ENCODE measurements around the gene EDAR.

Gene EDAR

GRCh38 chr2:108889907-108890306, 99.1 kb downstream of the EDAR start:
- TF ChIP-seq EZH2 (IDR thresholded peaks at IDR 0.05; ENCODE audit: borderline replicate concordance, low read length) (no peak), CTCF (IDR thresholded peaks at IDR 0.05; ENCODE audit: low read length) (no peak)
- Histone ChIP-seq H3K27ac (ENCODE audit: low read depth, low read length, poor library complexity, severe bottlenecking) (no peak overlapping the region), H2AFZ (ENCODE audit: low read length) (no peak overlapping the region), H3K79me2 (ENCODE audit: insufficient read depth, low read length) (no peaks in the 10 kb centered on the region), H3K9me3 (ENCODE audit: low read length) (no peaks in the 10 kb centered on the region; the same call in 1 of the 2 replicates), H3K9me2 (ENCODE audit: low read depth, low read length) (no peaks in the 10 kb centered on the region), H4K20me1 (ENCODE audit: insufficient read depth, low read length) (no peaks in the 10 kb centered on the region), H3K9ac (ENCODE audit: low read length) (no peak overlapping the region), H3K4me2 (ENCODE audit: low read length) (no peak overlapping the region), H3K36me3 (ENCODE audit: insufficient read depth, low read length) (no peaks in the 10 kb centered on the region), H3F3A (ENCODE audit: insufficient read depth, low read length) (no peaks in the 10 kb centered on the region), H3K4me3 (ENCODE audit: low read depth, low read length, poor library complexity, severe bottlenecking) (no peak overlapping the region), H3K4me1 (ENCODE audit: insufficient read depth, low read length, severe bottlenecking) (no peaks in the 10 kb centered on the region), H3K27me3 (ENCODE audit: insufficient read depth, low read length) (no peaks in the 10 kb centered on the region)

GRCh38 chr2:108884619-108885018, 104.4 kb downstream of the EDAR start:
- H3K9me2 ChIP-seq (ENCODE audit: low read depth, low read length) = no peaks in the 10 kb centered on the region
- no peak overlapping the region for H3K4me2 ChIP-seq (ENCODE audit: low read length)
- H3K9me3 ChIP-seq (ENCODE audit: low read length) = no peaks in the 10 kb centered on the region; the same call in 1 of the 2 replicates
- H3K4me1 ChIP-seq (ENCODE audit: insufficient read depth, low read length, severe bottlenecking) = no peaks in the 10 kb centered on the region
- no peaks in the 10 kb centered on the region for H3K27me3 ChIP-seq (ENCODE audit: insufficient read depth, low read length)
- H3F3A ChIP-seq (ENCODE audit: insufficient read depth, low read length) = no peaks in the 10 kb centered on the region
- H3K79me2 ChIP-seq (ENCODE audit: insufficient read depth, low read length) = no peaks in the 10 kb centered on the region
- no peak overlapping the region for H3K27ac ChIP-seq (ENCODE audit: low read depth, low read length, poor library complexity, severe bottlenecking)
- no peak overlapping the region for H2AFZ ChIP-seq (ENCODE audit: low read length)
- H3K4me3 ChIP-seq (ENCODE audit: low read depth, low read length, poor library complexity, severe bottlenecking) = no peak overlapping the region
- no peak overlapping the region for H3K9ac ChIP-seq (ENCODE audit: low read length)
- TF ChIP-seq CTCF (IDR thresholded peaks at IDR 0.05; ENCODE audit: low read length) = no peak
- no peak for TF ChIP-seq EZH2 (IDR thresholded peaks at IDR 0.05; ENCODE audit: borderline replicate concordance, low read length)
- no peaks in the 10 kb centered on the region for H3K36me3 ChIP-seq (ENCODE audit: insufficient read depth, low read length)
- H4K20me1 ChIP-seq (ENCODE audit: insufficient read depth, low read length) = no peaks in the 10 kb centered on the region

- Histone ChIP-seq H3K36me3 (ENCODE audit: insufficient read depth, low read length) (peaks cover 6% of the 10 kb centered on the region), H3K9me2 (ENCODE audit: low read depth, low read length) (no peaks in the 10 kb centered on the region), H3K4me2 (ENCODE audit: low read length) (no peak overlapping the region), H3K4me3 (ENCODE audit: low read depth, low read length, poor library complexity, severe bottlenecking) (no peak overlapping the region), H3F3A (ENCODE audit: insufficient read depth, low read length) (no peaks in the 10 kb centered on the region), H2AFZ (ENCODE audit: low read length) (no peak overlapping the region), H3K4me1 (ENCODE audit: insufficient read depth, low read length, severe bottlenecking) (no peaks in the 10 kb centered on the region), H3K9me3 (ENCODE audit: low read length) (no peaks in the 10 kb centered on the region; the same call in 1 of the 2 replicates), H3K27me3 (ENCODE audit: insufficient read depth, low read length) (no peaks in the 10 kb centered on the region), H3K27ac (ENCODE audit: low read depth, low read length, poor library complexity, severe bottlenecking) (no peak overlapping the region), H4K20me1 (ENCODE audit: insufficient read depth, low read length) (no peaks in the 10 kb centered on the region), H3K79me2 (ENCODE audit: insufficient read depth, low read length) (no peaks in the 10 kb centered on the region), H3K9ac (ENCODE audit: low read length) (no peak overlapping the region)
- TF ChIP-seq EZH2 (IDR thresholded peaks at IDR 0.05; ENCODE audit: borderline replicate concordance, low read length) (no peak), CTCF (IDR thresholded peaks at IDR 0.05; ENCODE audit: low read length) (no peak)
These were observed 110.7 kb downstream of the EDAR start for GRCh38 chr2:108878276-108878675.
